Islet of Langerhans (tissue), 1 donor: ENCODE measurements around the gene TMC1.

Experiments used
- FAIRE-seq: peaks from one replicate; lab custom pipeline; 2011; peaks lifted over from hg19 to GRCh38; lab: Jason Lieb, UNC

Gene TMC1

GRCh38 chr9:72618811-72619210 lies 97.4 kb downstream of the TMC1 start:
- FAIRE-seq, result no peak

DNA sequence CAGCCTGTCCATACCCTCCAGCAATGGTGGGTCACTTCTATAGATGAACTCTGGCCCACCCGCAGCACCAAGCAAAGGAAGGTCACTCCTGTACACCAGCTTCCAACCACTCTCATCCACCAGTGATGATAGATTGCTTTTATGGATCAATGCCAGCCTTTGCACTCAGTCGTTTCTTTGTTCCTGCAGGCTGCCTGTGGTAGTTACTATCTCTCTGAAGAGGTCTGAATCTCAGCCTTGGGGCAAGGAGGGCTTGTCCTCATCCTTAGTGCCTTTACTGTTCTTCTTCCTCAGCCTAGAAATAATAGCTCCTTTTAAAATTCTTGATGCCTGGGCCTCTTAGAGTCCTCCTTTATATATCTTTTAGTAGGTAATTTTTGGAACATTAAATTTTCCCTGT lies 100.8 kb downstream of the TMC1 start:
- FAIRE-seq, result no peak

DNA sequence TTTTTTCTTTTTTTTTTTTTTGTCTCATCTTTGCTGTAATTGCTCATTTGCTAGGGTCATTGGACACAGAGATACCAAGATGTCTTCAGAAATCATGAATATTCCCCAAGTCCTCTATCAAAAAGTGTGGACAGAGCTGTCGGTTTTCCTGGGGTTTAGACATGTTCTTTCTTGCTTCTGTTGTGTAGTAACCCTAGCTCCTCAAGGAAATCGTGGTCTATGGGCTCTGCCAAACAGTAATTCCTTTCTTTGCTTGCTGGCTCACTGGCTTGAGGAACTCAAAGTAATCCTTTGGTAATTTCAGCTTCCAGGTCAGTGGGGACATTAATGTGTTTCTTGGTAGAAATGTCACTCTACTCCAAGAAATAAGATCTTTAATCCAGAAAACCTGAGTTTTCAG lies 101.7 kb downstream of the TMC1 start:
- FAIRE-seq, result no peak

GRCh38 chr9:72627147-72627546 lies 105.7 kb downstream of the TMC1 start:
- no peak for FAIRE-seq

- FAIRE-seq, result no peak
Observed at GRCh38 chr9:72627956-72628540, 106.6 kb downstream of the TMC1 start.

DNA sequence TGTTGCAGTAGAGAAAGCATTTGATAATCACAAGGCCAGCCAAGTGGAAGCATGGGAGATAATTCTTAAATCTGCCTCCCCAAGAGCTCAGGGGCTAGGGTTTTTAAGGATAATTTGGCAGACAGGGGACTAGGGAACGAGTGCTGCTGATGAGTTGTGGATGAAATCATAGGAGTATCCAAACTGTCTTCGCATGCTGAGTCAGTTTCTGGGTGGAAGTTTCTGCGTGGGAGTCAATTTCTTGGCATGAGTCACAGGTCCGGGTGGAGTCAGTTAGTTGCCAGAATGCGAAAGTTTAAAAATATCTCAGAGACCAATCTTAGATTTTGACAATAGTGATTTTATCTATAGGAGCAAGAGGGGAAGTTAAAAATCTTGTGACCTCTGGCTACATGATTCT lies 112.6 kb downstream of the TMC1 start:
- no peak for FAIRE-seq

DNA sequence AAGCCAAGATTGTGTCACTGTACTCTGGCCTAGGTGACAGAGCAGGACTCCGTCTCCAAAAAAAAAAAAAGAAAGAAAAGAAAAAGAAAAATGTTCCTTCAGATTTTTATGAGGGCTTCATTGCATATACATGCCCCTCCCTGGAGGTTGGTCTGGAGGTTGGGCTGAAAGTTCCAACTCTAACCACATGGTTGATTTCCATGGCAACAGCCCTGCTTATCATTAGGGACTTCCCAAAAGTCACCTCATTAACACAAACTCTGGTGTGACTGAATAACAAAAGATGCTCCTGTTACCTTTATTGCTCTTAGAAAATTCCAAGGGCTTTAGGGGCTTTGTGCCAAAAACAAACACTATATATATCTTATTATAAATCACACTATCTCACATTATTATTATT lies 113.8 kb downstream of the TMC1 start:
- no peak for FAIRE-seq

- FAIRE-seq, result no peak
Observed at GRCh38 chr9:72636621-72637020, 115.2 kb downstream of the TMC1 start.

GRCh38 chr9:72643651-72644050 lies 122.2 kb downstream of the TMC1 start:
- FAIRE-seq, result no peak

GRCh38 chr9:72646061-72646460 lies 124.7 kb downstream of the TMC1 start:
- no peak for FAIRE-seq

GRCh38 chr9:72648324-72649126 lies 127.1 kb downstream of the TMC1 start:
- no peak for FAIRE-seq

DNA sequence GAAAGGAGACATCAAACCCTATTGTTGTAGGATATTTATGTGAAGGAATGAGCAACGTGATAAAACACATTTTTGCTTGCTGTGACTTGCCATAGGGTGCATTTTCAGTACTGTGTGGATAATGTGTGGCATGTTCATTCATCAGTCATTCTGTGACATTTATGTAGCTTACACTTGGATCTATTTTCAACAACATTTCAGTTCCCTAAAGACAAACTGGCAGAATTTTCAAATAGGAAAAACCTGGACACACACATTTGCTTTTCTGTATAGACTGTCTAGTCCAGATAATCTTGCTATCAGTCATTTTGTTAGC lies 127.7 kb downstream of the TMC1 start:
- no peak for FAIRE-seq

GRCh38 chr9:72650206-72650605 lies 128.8 kb downstream of the TMC1 start:
- no peak for FAIRE-seq

GRCh38 chr9:72656021-72656420 lies 134.6 kb downstream of the TMC1 start:
- FAIRE-seq, result no peak

DNA sequence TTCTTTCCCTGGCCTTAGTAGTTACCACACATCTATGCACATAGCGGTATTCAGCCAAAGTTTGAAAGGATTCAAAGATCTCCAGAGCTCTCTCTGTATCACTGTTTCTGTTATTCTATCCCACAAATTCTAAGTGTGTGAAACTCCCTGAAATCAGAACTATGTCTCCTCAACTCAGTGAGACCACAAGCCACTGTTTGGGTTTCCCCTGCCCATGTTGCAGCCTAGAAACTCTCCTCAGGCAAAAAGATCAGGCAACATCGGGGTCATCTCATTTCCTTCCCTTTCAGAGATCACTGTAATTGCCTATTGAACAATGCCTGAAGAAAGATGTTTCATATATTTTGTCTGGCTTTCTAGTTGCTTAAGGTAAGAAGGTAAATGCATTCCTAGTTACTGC lies 135.6 kb downstream of the TMC1 start:
- FAIRE-seq, result no peak

GRCh38 chr9:72658703-72659102 lies 137.3 kb downstream of the TMC1 start:
- FAIRE-seq, result no peak

DNA sequence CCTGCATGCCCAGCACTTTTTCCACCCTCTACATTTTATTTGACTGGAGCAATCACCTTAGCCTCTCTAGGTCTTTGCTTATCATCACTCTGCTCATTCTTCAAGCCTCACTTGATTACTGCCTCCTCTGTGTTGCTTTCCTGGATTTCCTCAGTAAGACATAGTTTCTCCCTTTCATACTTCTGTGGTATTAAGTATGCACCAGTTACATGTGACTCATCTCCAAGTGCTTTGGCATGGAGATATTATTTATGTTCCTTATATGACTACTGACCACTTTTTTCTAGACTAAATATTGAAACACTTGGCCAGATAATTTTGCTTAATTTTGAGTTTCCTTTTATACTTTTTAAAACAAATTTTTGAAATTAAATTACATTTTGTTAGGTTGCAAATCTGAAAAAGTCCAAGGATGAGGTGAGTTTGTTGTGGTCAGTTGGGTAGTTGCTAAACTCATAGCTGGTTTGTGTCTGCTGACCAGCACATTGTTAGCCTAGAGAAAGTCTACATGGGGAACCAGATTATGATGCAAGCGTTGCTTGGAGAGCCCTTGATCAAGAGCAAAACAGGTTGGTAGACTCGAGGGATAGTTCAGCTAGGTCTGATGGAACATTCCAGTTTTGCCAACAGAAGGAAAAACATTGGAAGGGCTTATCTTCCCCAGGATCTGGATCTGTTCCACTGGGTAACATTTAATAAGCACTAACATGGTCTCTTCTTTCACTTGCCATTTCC lies 140.2 kb downstream of the TMC1 start:
- no peak for FAIRE-seq

GRCh38 chr9:72665421-72665820 lies 144.0 kb downstream of the TMC1 start:
- no peak for FAIRE-seq

DNA sequence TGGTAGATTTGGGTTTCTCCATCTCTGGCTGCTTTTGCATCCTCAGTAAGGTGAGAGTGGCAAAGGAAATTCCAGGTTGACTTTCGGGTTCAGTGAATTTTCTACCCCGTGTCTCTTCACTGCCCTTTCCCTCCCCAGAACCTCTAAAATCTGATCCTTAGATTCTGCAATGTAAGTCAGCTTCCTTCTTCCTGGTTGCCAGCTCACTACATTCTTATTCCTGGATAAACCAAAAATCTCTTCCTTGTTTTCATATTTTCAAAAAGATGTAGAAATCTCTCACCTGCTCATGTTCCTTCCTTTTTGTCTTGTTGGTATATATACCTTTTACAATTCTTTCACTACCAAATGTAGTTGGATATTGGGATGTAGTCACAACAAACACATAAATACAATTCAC lies 145.8 kb downstream of the TMC1 start:
- FAIRE-seq, result no peak

GRCh38 chr9:72674961-72675360 lies 153.6 kb downstream of the TMC1 start:
- FAIRE-seq, result no peak

DNA sequence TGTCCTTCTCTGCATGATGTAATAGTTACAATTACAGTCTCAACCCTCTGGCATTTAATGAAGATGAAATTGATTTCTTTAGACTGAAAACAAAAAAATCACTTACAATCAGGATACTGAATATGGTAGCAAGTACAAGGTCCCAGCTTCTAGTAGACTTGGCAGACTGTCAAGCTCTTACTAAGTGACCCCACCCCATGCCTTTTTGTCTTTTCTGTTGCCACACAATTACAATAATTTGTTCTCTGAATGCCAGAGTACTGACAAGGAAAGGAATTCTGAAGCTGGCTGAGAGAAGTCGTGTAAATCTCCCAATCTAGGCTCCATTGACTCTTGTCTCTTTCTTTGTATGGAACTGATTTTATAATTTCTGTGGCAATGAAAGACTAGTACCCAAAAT lies 154.2 kb downstream of the TMC1 start:
- FAIRE-seq, result no peak

DNA sequence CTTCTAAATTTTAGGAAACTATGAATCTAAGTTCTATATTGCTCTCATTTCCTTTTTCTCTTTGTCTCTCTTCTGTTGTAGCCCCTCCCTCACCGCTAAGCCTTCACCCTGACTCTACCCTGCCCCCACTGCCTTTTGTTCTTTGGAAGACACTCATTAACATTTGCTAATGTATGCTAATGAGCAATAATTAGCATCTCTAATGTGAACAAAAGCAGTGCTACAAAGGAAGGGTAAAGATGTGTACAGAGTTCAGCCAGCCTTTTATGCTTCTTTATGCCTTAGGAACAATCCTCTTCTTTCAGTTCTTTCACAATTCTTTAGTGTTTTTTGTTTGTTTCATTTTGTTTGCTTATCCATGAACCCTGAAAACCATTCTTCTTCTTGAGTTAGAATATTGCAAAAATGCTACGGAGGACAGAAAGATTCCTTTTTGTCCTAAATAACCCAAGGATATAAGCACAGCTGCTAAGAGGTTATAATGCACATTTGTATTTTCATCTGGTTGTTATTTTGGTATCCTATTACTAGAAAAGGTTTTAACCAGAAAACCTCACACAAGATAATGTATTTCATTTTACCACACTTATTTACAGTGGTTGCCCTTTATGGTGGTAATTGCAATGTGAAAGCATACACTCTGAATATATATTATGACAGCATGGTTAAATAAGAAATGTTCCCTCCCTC lies 159.3 kb downstream of the TMC1 start:
- FAIRE-seq, result no peak

DNA sequence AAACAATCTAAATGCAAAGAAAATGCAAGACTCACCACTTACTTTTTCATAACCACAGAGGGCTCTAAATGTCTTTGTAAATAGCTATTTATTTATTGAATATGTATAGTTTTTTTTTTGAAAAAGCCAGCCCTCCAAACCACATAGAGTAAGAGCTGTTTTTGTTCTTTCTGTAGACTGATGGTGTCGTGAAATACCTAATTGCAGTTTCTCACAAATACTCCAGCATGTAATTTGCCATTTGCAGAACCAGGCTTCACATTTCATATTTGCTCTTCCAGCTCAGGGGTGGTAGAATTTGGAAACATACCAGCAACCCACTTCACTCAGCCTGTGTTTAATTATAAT lies 159.8 kb downstream of the TMC1 start:
- no peak for FAIRE-seq
